ENCODE measurements around the gene CBLL1. TPM values are rescaled to one million over a fixed set of nuclear protein-coding genes. Genes with fewer than 3 reads are reported as not detected.

The CBLL1 gene
- polyA plus RNA-seq, 2 of the 4 experiments (the other 2 are of a cell fraction) = 26.1 to 40.5 TPM

DNA sequence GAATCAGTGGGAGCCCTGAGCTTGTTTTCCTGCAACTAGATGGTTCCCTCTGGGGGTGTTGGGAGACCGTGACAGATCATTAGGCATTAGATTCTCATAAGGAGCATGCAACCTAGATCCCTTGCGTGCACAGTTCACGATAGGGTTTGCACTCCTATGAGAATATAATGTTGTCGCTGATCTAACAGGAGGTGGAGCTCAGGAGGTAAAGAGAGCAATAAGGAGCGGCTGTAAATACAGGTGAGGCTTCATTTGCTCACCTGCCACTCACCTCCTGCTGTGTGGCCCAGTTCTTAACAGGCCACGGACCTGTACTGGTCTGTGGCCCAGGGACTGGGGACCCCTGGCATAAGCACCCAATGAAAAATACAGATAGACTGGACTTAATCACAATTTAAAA is 48.4 kb downstream of the CBLL1 start:
- Histone ChIP-seq H3K4me2 (no peak overlapping the region), H3K27ac (no peak overlapping the region), H3K9me3 (no peaks in the 10 kb centered on the region), H3K4me3 (no peak overlapping the region), H3K4me1 (no peaks in the 10 kb centered on the region)
- TF ChIP-seq HOXB5 (CRISPR knock-in tag; IDR thresholded peaks at IDR 0.05) = no peak
- no peak for TF ChIP-seq CEBPB (IDR thresholded peaks at IDR 0.05)
- TF ChIP-seq REST (IDR thresholded peaks at IDR 0.05) = no peak
- no peak for TF ChIP-seq FOSB (CRISPR knock-in tag; IDR thresholded peaks at IDR 0.05)
- no peak for TF ChIP-seq HOXB13 (CRISPR knock-in tag; IDR thresholded peaks at IDR 0.05; ENCODE audit: low read depth)
- no peak for TF ChIP-seq KDM1A (IDR thresholded peaks at IDR 0.05; ENCODE audit: low read depth)
- TF ChIP-seq, protein P1, sequence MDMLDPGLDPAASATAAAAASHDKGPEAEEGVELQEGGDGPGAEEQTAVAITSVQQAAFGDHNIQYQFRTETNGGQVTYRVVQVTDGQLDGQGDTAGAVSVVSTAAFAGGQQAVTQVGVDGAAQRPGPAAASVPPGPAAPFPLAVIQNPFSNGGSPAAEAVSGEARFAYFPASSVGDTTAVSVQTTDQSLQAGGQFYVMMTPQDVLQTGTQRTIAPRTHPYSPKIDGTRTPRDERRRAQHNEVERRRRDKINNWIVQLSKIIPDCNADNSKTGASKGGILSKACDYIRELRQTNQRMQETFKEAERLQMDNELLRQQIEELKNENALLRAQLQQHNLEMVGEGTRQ (IDR thresholded peaks at IDR 0.05) = no peak
- TF ChIP-seq, protein P2, sequence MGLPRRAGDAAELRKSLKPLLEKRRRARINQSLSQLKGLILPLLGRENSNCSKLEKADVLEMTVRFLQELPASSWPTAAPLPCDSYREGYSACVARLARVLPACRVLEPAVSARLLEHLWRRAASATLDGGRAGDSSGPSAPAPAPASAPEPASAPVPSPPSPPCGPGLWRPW (IDR thresholded peaks at IDR 0.05) = no peak
- TF ChIP-seq POLR2AphosphoS2 (conservative IDR thresholded peaks at IDR 0.05; ENCODE audit: low read length) = no peak
- no peak for TF ChIP-seq KDM5A (IDR thresholded peaks at IDR 0.05)
- no peak for TF ChIP-seq PHF8 (IDR thresholded peaks at IDR 0.05; ENCODE audit: borderline replicate concordance, low read depth)
- TF ChIP-seq NFE2L2 (conservative IDR thresholded peaks at IDR 0.05; ENCODE audit: low read length) = no peak
- TF ChIP-seq, protein P3, sequence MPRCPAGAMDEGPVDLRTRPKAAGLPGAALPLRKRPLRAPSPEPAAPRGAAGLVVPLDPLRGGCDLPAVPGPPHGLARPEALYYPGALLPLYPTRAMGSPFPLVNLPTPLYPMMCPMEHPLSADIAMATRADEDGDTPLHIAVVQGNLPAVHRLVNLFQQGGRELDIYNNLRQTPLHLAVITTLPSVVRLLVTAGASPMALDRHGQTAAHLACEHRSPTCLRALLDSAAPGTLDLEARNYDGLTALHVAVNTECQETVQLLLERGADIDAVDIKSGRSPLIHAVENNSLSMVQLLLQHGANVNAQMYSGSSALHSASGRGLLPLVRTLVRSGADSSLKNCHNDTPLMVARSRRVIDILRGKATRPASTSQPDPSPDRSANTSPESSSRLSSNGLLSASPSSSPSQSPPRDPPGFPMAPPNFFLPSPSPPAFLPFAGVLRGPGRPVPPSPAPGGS (IDR thresholded peaks at IDR 0.05) = no peak
- CTCF ChIA-PET = interaction anchor here (0.5 kb wide), 1 partner anchor 1316 kb away, joined by 3 read pairs; no protein-coding TSS in a partner anchor
- POLR2A ChIA-PET = interaction anchor here (1.4 kb wide), 1 partner anchor 49 kb away, joined by 3 read pairs; the partner anchor contains the start of gene CBLL1
- WGBS (ENCODE audit: missing lambda C conversion rate) = 46% methylated on average over 6 of the region's 6 CpGs
- no peak for FAIRE-seq
- ATAC-seq = no peak
- no peak for DNase-seq (ENCODE audit: low read depth in 1 of 2, low spot score in 1 of 2)

DNA sequence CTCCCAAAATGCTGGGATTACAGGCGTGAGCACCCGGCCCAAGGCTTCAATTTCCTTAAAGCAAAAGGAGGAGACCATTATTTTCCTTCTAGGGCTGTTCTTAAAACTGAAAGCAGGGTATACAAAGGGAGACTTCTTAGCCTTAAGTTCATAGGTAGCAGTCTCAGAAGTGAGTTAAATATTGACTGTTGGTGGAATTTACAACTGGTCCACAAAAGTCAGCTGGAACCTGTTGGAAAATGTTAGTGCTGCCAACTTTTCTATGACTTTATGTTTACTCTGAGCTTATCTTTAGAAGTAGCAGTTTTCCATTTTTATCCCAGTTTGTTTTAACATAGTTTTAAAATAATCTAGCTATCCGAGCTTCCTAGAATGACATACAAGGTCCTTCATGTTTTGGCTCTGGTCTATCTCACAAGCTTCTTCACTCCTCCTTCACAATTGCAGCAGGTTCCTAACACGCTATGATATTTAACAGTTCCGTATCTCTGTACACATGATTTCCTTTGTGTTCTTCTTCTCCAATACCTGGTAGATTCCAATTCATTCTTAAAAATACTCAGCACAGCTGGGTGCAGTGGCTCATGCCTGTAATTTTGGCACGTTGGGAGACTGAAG is 55.8 kb downstream of the CBLL1 start:
- Histone ChIP-seq H3K4me2 (no peak overlapping the region), H3K4me1 (no peaks in the 10 kb centered on the region), H3K27ac (no peak overlapping the region), H3K9me3 (no peaks in the 10 kb centered on the region), H3K4me3 (no peak overlapping the region)
- FAIRE-seq (no peak), ATAC-seq (no peak), DNase-seq (ENCODE audit: low read depth in 1 of 2, low spot score in 1 of 2) (no peak)
- 25% methylated on average over 6 of the region's 6 CpGs for WGBS (ENCODE audit: missing lambda C conversion rate)
- POLR2A ChIA-PET = interaction anchor here (1.1 kb wide), 1 partner anchor 56 kb away, joined by 4 read pairs; the partner anchor contains the start of gene CBLL1
- TF ChIP-seq CHD4 (IDR thresholded peaks at IDR 0.05; ENCODE audit: borderline replicate concordance) = no peak
- no peak for TF ChIP-seq RFX5 (IDR thresholded peaks at IDR 0.05)
- TF ChIP-seq, protein P2 (IDR thresholded peaks at IDR 0.05) = no peak
- TF ChIP-seq, protein P3 (IDR thresholded peaks at IDR 0.05) = no peak
- no peak for TF ChIP-seq NPAS2 (CRISPR knock-in tag; IDR thresholded peaks at IDR 0.05; ENCODE audit: borderline replicate concordance)
- TF ChIP-seq HEYL (CRISPR knock-in tag; IDR thresholded peaks at IDR 0.05) = no peak
- no peak for TF ChIP-seq GATA3 (IDR thresholded peaks at IDR 0.05; ENCODE audit: borderline replicate concordance)
- TF ChIP-seq, protein P4, sequence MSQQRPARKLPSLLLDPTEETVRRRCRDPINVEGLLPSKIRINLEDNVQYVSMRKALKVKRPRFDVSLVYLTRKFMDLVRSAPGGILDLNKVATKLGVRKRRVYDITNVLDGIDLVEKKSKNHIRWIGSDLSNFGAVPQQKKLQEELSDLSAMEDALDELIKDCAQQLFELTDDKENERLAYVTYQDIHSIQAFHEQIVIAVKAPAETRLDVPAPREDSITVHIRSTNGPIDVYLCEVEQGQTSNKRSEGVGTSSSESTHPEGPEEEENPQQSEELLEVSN (IDR thresholded peaks at IDR 0.05; ENCODE audit: borderline replicate concordance, low read depth) = no peak
- TF ChIP-seq, protein P5, sequence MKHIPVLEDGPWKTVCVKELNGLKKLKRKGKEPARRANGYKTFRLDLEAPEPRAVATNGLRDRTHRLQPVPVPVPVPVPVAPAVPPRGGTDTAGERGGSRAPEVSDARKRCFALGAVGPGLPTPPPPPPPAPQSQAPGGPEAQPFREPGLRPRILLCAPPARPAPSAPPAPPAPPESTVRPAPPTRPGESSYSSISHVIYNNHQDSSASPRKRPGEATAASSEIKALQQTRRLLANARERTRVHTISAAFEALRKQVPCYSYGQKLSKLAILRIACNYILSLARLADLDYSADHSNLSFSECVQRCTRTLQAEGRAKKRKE (CRISPR knock-in tag; IDR thresholded peaks at IDR 0.05; ENCODE audit: low read depth) = no peak
- TF ChIP-seq, protein P6, sequence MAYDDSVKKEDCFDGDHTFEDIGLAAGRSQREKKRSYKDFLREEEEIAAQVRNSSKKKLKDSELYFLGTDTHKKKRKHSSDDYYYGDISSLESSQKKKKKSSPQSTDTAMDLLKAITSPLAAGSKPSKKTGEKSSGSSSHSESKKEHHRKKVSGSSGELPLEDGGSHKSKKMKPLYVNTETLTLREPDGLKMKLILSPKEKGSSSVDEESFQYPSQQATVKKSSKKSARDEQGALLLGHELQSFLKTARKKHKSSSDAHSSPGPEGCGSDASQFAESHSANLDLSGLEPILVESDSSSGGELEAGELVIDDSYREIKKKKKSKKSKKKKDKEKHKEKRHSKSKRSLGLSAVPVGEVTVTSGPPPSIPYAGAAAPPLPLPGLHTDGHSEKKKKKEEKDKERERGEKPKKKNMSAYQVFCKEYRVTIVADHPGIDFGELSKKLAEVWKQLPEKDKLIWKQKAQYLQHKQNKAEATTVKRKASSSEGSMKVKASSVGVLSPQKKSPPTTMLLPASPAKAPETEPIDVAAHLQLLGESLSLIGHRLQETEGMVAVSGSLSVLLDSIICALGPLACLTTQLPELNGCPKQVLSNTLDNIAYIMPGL (CRISPR knock-in tag; IDR thresholded peaks at IDR 0.05; ENCODE audit: borderline replicate concordance) = no peak
- CTCF ChIA-PET = interaction anchor here (1.3 kb wide), 1 partner anchor 75 kb away, joined by 3 read pairs; no protein-coding TSS in a partner anchor
